Hematopoietic multipotent progenitor cell treated with erythropoietin and hydrocortisone succinate and interleukin-3 and kit ligand, for 6 days (in vitro differentiated cells): ENCODE data around the gene PSMC5.

Experiments used
- DNase-seq: peaks from one replicate; pipeline ENCODE4 v3.0.0-alpha.2; 2015

PSMC5 gene

GRCh38 chr17:63821804-63822203, 5.4 kb upstream of the PSMC5 start:
- DNase-seq, result no peak

GRCh38 chr17:63822537-63822936, 4.7 kb upstream of the PSMC5 start:
- DNase-seq, result no peak

- DNase-seq, result no peak
Observed at GRCh38 chr17:63823659-63824331, 3.4 kb upstream of the PSMC5 start.

GRCh38 chr17:63824362-63824761, 2.9 kb upstream of the PSMC5 start:
- DNase-seq, result no peak

GRCh38 chr17:63826468-63827001, 696 bp upstream of the PSMC5 start:
- no peak for DNase-seq

- peak; percentile 30 for DNase-seq
Observed at GRCh38 chr17:63827801-63828221, 580 bp downstream of the PSMC5 start.

- DNase-seq, result no peak
Observed at GRCh38 chr17:63828936-63829335, 1.7 kb downstream of the PSMC5 start.

- no peak for DNase-seq
Observed at GRCh38 chr17:63830278-63830677, 3.0 kb downstream of the PSMC5 start.

- no peak for DNase-seq
Observed at GRCh38 chr17:63830904-63831491, 3.8 kb downstream of the PSMC5 start.

GRCh38 chr17:63831505-63831904, 4.3 kb downstream of the PSMC5 start:
- DNase-seq, result no peak

GRCh38 chr17:63832014-63832413, 4.8 kb downstream of the PSMC5 start:
- DNase-seq, result no peak

- peak; percentile 30 for DNase-seq
Observed at GRCh38 chr17:63832455-63832854, 5.2 kb downstream of the PSMC5 start.

- no peak for DNase-seq
Observed at GRCh38 chr17:63833026-63833740, 6.0 kb downstream of the PSMC5 start.

GRCh38 chr17:63833741-63834373, 6.6 kb downstream of the PSMC5 start:
- DNase-seq, result no peak

- peak; percentile 90 for DNase-seq
Observed at GRCh38 chr17:63834431-63835166, 7.4 kb downstream of the PSMC5 start.

GRCh38 chr17:63835167-63835720, 8.0 kb downstream of the PSMC5 start:
- DNase-seq, result no peak

- no peak for DNase-seq
Observed at GRCh38 chr17:63836811-63837210, 9.6 kb downstream of the PSMC5 start.

- no peak for DNase-seq
Observed at GRCh38 chr17:63837480-63837879, 10.2 kb downstream of the PSMC5 start.

GRCh38 chr17:63837962-63838600, 10.8 kb downstream of the PSMC5 start:
- DNase-seq, result no peak

- DNase-seq, result peak; percentile 33
Observed at GRCh38 chr17:63838631-63839171, 11.5 kb downstream of the PSMC5 start.

- no peak for DNase-seq
Observed at GRCh38 chr17:63840591-63841349, 13.5 kb downstream of the PSMC5 start.
